Transverse colon (tissue), 4 donors: ENCODE measurements around the gene CPSF4L. TPM values are rescaled to one million over a fixed set of nuclear protein-coding genes. Genes with fewer than 3 reads are reported as not detected.

Experiments used
- DNase-seq: peaks from one replicate; pipeline ENCODE4 v3.0.0-alpha.2; 2019
- H3K27ac ChIP-seq, 4 donors: fragments of 200-600 bp; sonication (generic); 2 replicates each; pipeline ENCODE4 v1.5.1; 2016 to 2018; ENCODE audit warnings: inconsistent platforms in 4 of 4
- H3K27me3 ChIP-seq: fragments of 200-600 bp; sonication (generic); 2 replicates; pipeline ENCODE4 v1.5.1; 2017; ENCODE audit warnings: inconsistent platforms
- H3K36me3 ChIP-seq, 4 donors: fragments of 200-600 bp; sonication (generic); 2 replicates each; pipeline ENCODE4 v1.5.1; 2017 to 2019; ENCODE audit warnings: inconsistent platforms in 4 of 4
- H3K4me1 ChIP-seq, 4 donors: fragments of 200-600 bp; sonication (generic); 2 replicates each; pipeline ENCODE4 v1.5.1; 2017 to 2020; ENCODE audit warnings: inconsistent platforms in 4 of 4
- H3K4me3 ChIP-seq, 4 donors: fragments of 200-600 bp; sonication (generic); 1 replicate in 1 of 4; 2 replicates in 3 of 4; pipeline versions ENCODE4 v1.5.1 to v1.6.1; 2017 to 2019; ENCODE audit warnings: inconsistent platforms in 4 of 4
- H3K9me3 ChIP-seq, 2 donors: fragments of 200-600 bp; sonication (generic); 2 replicates each; pipeline ENCODE4 v1.5.1; 2017 to 2019; ENCODE audit warnings: inconsistent platforms in 2 of 2
- CTCF ChIP-seq, 5 experiments: fragments of 200-600 bp in 3 of 5; fragments of 450-650 bp in 2 of 5; sonication (generic) in 3 of 5; IDR thresholded peaks; 1 replicate in 2 of 5; 2 replicates in 3 of 5; pipeline ENCODE4 v1.5.1; 2016 to 2017; ENCODE audit warnings: antibody characterized with exemption in 5 of 5, inconsistent platforms in 3 of 5, mild to moderate bottlenecking in 2 of 5, moderate library complexity in 1 of 5
- EP300 ChIP-seq: sonication (generic); formaldehyde crosslinking; IDR thresholded peaks from one replicate; pipeline ENCODE4 v1.6.1; 2017; ENCODE audit warnings: antibody characterized with exemption, low read depth
- POLR2A ChIP-seq: fragments of 450-650 bp; IDR thresholded peaks from one replicate; pipeline ENCODE4 v1.6.1; 2016; ENCODE audit warnings: antibody characterized with exemption, mild to moderate bottlenecking, moderate library complexity
- POLR2AphosphoS5 ChIP-seq, 3 donors: sonication (generic); formaldehyde crosslinking; IDR thresholded peaks; one replicate each; pipeline ENCODE4 v1.6.1; 2016; ENCODE audit warnings: antibody characterized with exemption in 3 of 3
- WGBS, 2 donors: methylation state at CpG; one replicate each; pipeline ENCODE4 v1.1.5; 2018; ENCODE audit warnings: low coverage in 1 of 2; 5-methylcytosine and 5-hydroxymethylcytosine counted together
- in situ Hi-C, 4 donors: fragments of 200-750 bp; cut with MboI; loops; one replicate each; pipeline versions ENCODE4 v1.15.0 to v1.15.1; 2017; ENCODE audit warnings: low sequenced_read_pairs in 3 of 4, low pct_ligation_motif_present in 1 of 4, low pct_unique_long_range_greater_than_20kb in 1 of 4
- intact Hi-C: fragments of 100-400 bp; cut with DNase I; formaldehyde crosslinking; loops from one replicate; pipeline ENCODE4 v1.15.1; 2023; ENCODE audit warnings: low total_unique reads
- total RNA-seq, 4 donors: library from RNA; depleted of rRNA; stranded (reverse); fragments of >200 nt; gene quantifications; one replicate each; pipeline ENCODE4 v1.1.0, GENCODE V29; 2016

Gene CPSF4L
- total RNA-seq, 4 donors from 2014 or later: not detected

- no peaks in the 10 kb centered on the region for H3K36me3 ChIP-seq
- in situ Hi-C loops: no loop called here
- H3K9me3 ChIP-seq: no peaks in the 10 kb centered on the region
- TF ChIP-seq POLR2AphosphoS5 (IDR thresholded peaks at IDR 0.05): peak in 2 of 3 donors; percentile 11 to 31
- no peak for TF ChIP-seq POLR2A
- H3K4me1 ChIP-seq: peaks cover 13 to 56% (median 48%) of the 10 kb centered on the region in 4 donors
- H3K4me3 ChIP-seq: no peak overlapping the region
- 0% methylated on average over 1 to 2 of the region's 2 CpGs for WGBS, 2 donors
- peak; percentile 66 for DNase-seq
- H3K27me3 ChIP-seq: no peaks in the 10 kb centered on the region
- intact Hi-C loops: no loop called here
- peak overlapping the region; percentile 31 to 49 (median 42) for H3K27ac ChIP-seq
Measured at GRCh38 chr17:73228748-73229236, 32.9 kb downstream of the CPSF4L start.

GRCh38 chr17:73227944-73228343 lies 33.7 kb downstream of the CPSF4L start:
- Histone ChIP-seq H3K4me3 (no peak overlapping the region), H3K4me1 (peaks cover 13 to 49% (median 41%) of the 10 kb centered on the region in 4 donors), H3K36me3 (no peaks in the 10 kb centered on the region), H3K27ac (peak overlapping the region in 1 of 4 donors; percentile 39), H3K9me3 (no peaks in the 10 kb centered on the region), H3K27me3 (no peaks in the 10 kb centered on the region)
- in situ Hi-C loops: no loop called here
- DNase-seq: no peak
- no peak for TF ChIP-seq CTCF (IDR thresholded peaks at IDR 0.05)
- no peak for TF ChIP-seq POLR2AphosphoS5 (IDR thresholded peaks at IDR 0.05)
- TF ChIP-seq POLR2A: no peak
- TF ChIP-seq EP300: no peak
- 64 to 66% methylated on average over 4 to 6 of the region's 6 CpGs for WGBS, 2 donors
- intact Hi-C loops: no loop called here

- no peaks in the 10 kb centered on the region for H3K27me3 ChIP-seq
- in situ Hi-C loops (no loop called here), intact Hi-C loops (no loop called here)
- TF ChIP-seq CTCF (IDR thresholded peaks at IDR 0.05) (no peak), EP300 (no peak), POLR2A (no peak), POLR2AphosphoS5 (IDR thresholded peaks at IDR 0.05) (no peak)
- no peak overlapping the region for H3K27ac ChIP-seq
- H3K4me3 ChIP-seq: no peak overlapping the region
- WGBS, 2 donors: 43 to 44% methylated on average over 3 of the region's 3 CpGs
- no peak for DNase-seq
- H3K36me3 ChIP-seq: no peaks in the 10 kb centered on the region
- no peaks in the 10 kb centered on the region for H3K9me3 ChIP-seq
- H3K4me1 ChIP-seq: peaks cover 13 to 49% (median 41%) of the 10 kb centered on the region in 4 donors
Measured at GRCh38 chr17:73227379-73227778, 34.3 kb downstream of the CPSF4L start.

- no peaks in the 10 kb centered on the region for H3K27me3 ChIP-seq
- H3K9me3 ChIP-seq: no peaks in the 10 kb centered on the region
- DNase-seq: no peak
- no peak overlapping the region for H3K27ac ChIP-seq
- in situ Hi-C loops: no loop called here
- intact Hi-C loops: no loop called here
- 55 to 64% methylated on average over 3 of the region's 3 CpGs for WGBS, 2 donors
- no peak overlapping the region for H3K4me3 ChIP-seq
- no peaks in the 10 kb centered on the region for H3K36me3 ChIP-seq
- H3K4me1 ChIP-seq: peaks cover 13 to 49% (median 40%) of the 10 kb centered on the region in 4 donors
- TF ChIP-seq EP300 (no peak), POLR2A (no peak), POLR2AphosphoS5 (IDR thresholded peaks at IDR 0.05) (no peak), CTCF (IDR thresholded peaks at IDR 0.05) (no peak)
Measured at GRCh38 chr17:73226556-73227172, 35.0 kb downstream of the CPSF4L start.
